Bone marrow (tissue), 2 donors: ENCODE data around the gene PRKCA.
A peak's percentile ranks its signal among the peaks of the same experiment; 100 is the strongest.

Experiments used
- DNase-seq, 2 donors: peaks; one replicate each; lab custom pipeline; 2025; lab: John Stamatoyannopoulos, UW

The PRKCA gene

GRCh38 chr17:66776999-66777688 lies 474.7 kb downstream of the PRKCA start:
- DNase-seq, result no peak

GRCh38 chr17:66777689-66778225 lies 475.3 kb downstream of the PRKCA start:
- DNase-seq, result no peak

- DNase-seq, result no peak
Measured at GRCh38 chr17:66778531-66779236, 476.3 kb downstream of the PRKCA start.

- DNase-seq, result no peak
Measured at GRCh38 chr17:66779237-66779606, 476.8 kb downstream of the PRKCA start.

- no peak for DNase-seq
Measured at GRCh38 chr17:66781135-66781534, 478.7 kb downstream of the PRKCA start.

GRCh38 chr17:66782851-66783250 lies 480.4 kb downstream of the PRKCA start:
- no peak for DNase-seq

- DNase-seq, result no peak
Measured at GRCh38 chr17:66783656-66784381, 481.4 kb downstream of the PRKCA start.

- DNase-seq, result no peak
Measured at GRCh38 chr17:66784621-66785364, 482.4 kb downstream of the PRKCA start.

- DNase-seq, result no peak
Measured at GRCh38 chr17:66786107-66786506, 483.7 kb downstream of the PRKCA start.

- no peak for DNase-seq
Measured at GRCh38 chr17:66787914-66788313, 485.5 kb downstream of the PRKCA start.

- DNase-seq, result no peak
Measured at GRCh38 chr17:66789093-66789492, 486.7 kb downstream of the PRKCA start.

- no peak for DNase-seq
Measured at GRCh38 chr17:66789961-66790437, 487.6 kb downstream of the PRKCA start.

GRCh38 chr17:66790501-66791061 lies 488.2 kb downstream of the PRKCA start:
- DNase-seq, result no peak

GRCh38 chr17:66791347-66791746 lies 488.9 kb downstream of the PRKCA start:
- peak in 1 of 2 donors; percentile 58 for DNase-seq

- no peak for DNase-seq
Measured at GRCh38 chr17:66793814-66794213, 491.4 kb downstream of the PRKCA start.

- no peak for DNase-seq
Measured at GRCh38 chr17:66795486-66795885, 493.1 kb downstream of the PRKCA start.

- DNase-seq, result no peak
Measured at GRCh38 chr17:66799849-66800537, 497.6 kb downstream of the PRKCA start.

GRCh38 chr17:66803474-66803951 lies 501.1 kb downstream of the PRKCA start:
- DNase-seq, result no peak

GRCh38 chr17:66805567-66805966 lies 503.2 kb downstream of the PRKCA start:
- DNase-seq, result no peak

- DNase-seq, result no peak
Measured at GRCh38 chr17:66807182-66807581, 504.8 kb downstream of the PRKCA start.

- DNase-seq, result no peak
Measured at GRCh38 chr17:66809408-66809807, 507.0 kb downstream of the PRKCA start.
